Upper lobe of right lung (tissue), 1 donor: Measurements from ENCODE around the gene ATP10A. TPM values are rescaled to one million over a fixed set of nuclear protein-coding genes. Genes with fewer than 3 reads are reported as not detected.

ENCODE experiments used
- ATAC-seq: fragments of 200-7000 bp; cut with Tn5 transposase; one replicate; pipeline ENCODE4 v1.9.1; 2020; ENCODE audit warnings: mild to moderate bottlenecking, moderate library complexity
- DNase-seq: peaks from one replicate; pipeline ENCODE4 v3.0.0-alpha.2; 2020
- H3K27ac ChIP-seq: fragments of 200-600 bp; one replicate; pipeline ENCODE4 v1.8.0; 2022
- H3K27me3 ChIP-seq: fragments of 200-600 bp; one replicate; pipeline ENCODE4 v1.8.0; 2022; ENCODE audit warnings: mild to moderate bottlenecking
- H3K36me3 ChIP-seq: fragments of 200-600 bp; one replicate; pipeline ENCODE4 v1.8.0; 2022
- H3K4me1 ChIP-seq: fragments of 200-600 bp; one replicate; pipeline ENCODE4 v1.8.0; 2022
- H3K4me3 ChIP-seq: fragments of 200-600 bp; one replicate; pipeline ENCODE4 v1.8.0; 2022; ENCODE audit warnings: mild to moderate bottlenecking
- H3K9me3 ChIP-seq: fragments of 200-600 bp; one replicate; pipeline ENCODE4 v1.8.0; 2022
- intact Hi-C: fragments of 100-400 bp; cut with DNase I; formaldehyde crosslinking; loops from one replicate; pipeline ENCODE4 v1.11.0; 2022
- total RNA-seq: library from RNA; stranded (reverse); fragmentation: NEBNext Ultra II Directional; extraction: Animal tissue kit (Norgen Biotek cat#: 25700); gene quantifications from one replicate; pipeline ENCODE4 v1.2.1, GENCODE V29; 2021
- TF ChIP-seq, protein P1 (sequence below): fragments of 200-600 bp; IDR thresholded peaks from one replicate; pipeline ENCODE4 v1.8.0; 2022; ENCODE audit warnings: antibody characterized with exemption
- donor health status: DM: no; HTN: yes; CAD: no; lungs with severe emphysema.

Gene ATP10A
- total RNA-seq, 1 donor from 2014 or later = 31.1 TPM

DNA sequence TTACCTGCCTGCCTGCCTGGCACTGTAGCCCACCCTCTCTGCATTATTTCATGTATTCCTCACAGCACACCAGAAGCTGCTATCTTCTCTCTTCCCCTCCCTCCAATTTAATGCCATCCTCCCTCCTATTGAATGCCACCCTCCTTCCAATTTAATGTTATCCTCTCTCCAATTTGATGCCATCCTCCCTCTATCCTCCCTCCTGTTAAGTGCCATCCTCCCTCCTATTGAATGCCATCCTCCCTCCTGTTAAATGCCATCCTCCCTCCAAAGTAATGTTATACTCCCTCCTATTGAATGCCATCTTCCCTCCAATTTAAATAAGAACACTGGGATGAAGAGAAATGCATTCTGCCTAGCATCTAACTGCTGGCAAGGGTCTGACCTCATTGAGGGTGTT is 11.1 kb downstream of the ATP10A start:
- Histone ChIP-seq H3K9me3 (no peaks in the 10 kb centered on the region), H3K27ac (no peak overlapping the region), H3K4me3 (no peak overlapping the region), H3K36me3 (no peaks in the 10 kb centered on the region), H3K4me1 (peaks cover 42% of the 10 kb centered on the region), H3K27me3 (no peaks in the 10 kb centered on the region)
- TF ChIP-seq, protein P1, sequence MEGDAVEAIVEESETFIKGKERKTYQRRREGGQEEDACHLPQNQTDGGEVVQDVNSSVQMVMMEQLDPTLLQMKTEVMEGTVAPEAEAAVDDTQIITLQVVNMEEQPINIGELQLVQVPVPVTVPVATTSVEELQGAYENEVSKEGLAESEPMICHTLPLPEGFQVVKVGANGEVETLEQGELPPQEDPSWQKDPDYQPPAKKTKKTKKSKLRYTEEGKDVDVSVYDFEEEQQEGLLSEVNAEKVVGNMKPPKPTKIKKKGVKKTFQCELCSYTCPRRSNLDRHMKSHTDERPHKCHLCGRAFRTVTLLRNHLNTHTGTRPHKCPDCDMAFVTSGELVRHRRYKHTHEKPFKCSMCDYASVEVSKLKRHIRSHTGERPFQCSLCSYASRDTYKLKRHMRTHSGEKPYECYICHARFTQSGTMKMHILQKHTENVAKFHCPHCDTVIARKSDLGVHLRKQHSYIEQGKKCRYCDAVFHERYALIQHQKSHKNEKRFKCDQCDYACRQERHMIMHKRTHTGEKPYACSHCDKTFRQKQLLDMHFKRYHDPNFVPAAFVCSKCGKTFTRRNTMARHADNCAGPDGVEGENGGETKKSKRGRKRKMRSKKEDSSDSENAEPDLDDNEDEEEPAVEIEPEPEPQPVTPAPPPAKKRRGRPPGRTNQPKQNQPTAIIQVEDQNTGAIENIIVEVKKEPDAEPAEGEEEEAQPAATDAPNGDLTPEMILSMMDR = no peak
- intact Hi-C loops = no loop called here
- ATAC-seq (no peak), DNase-seq (no peak)

DNA sequence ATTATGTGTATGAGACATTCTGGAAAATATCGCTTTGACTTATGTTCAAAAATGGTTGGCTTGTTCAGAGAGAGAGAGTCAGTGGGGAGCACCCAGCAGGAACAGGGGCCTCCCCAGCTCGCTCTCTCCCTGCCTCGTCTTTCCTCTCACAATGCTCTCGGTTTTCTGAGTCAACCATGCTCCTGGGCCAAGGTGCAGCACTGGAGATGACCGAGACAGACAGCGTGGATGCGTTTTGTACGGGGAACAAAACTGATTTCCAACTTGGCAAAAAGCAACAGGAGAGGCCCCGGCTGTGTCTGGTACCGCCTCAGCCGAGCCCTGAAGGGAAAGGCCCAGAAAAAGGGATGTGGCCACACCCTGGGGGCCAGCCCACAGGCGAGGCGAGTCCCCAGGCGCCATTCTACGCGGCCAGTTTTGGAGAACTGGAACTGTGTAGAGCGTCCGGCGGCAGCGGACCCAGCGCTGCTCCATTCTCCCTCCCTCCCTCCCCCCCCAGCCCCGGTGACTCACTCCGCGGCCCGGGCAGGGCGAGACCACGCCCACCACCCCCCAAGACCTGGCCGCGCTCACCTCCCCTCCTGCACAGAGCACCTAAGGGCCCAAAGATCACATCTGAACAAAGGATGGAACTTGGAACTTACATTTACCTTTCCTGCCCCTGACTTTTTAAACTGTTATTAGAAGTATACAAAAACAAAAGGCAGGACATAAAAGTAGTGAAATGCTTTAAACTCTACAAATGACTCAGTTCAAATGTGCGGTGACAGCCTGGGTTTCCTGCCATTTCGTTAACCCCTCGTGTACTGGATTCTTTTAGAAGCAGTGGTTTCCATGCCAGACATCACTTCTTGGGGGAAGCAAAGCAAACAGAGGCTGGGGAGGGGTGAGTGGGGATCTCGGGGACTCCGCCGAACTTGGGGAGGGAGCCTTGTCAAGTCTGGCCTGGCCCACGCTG is 12.7 kb downstream of the ATP10A start:
- no peaks in the 10 kb centered on the region for H3K9me3 ChIP-seq
- peak overlapping the region; percentile 81 for H3K27ac ChIP-seq
- TF ChIP-seq, protein P1 = no peak
- intact Hi-C loops = no loop called here
- peak overlapping the region; percentile 44 for H3K4me3 ChIP-seq
- ATAC-seq (peak; percentile 94), DNase-seq (peak; percentile 92)
- peaks cover 49% of the 10 kb centered on the region for H3K4me1 ChIP-seq
- no peaks in the 10 kb centered on the region for H3K27me3 ChIP-seq
- no peaks in the 10 kb centered on the region for H3K36me3 ChIP-seq

DNA sequence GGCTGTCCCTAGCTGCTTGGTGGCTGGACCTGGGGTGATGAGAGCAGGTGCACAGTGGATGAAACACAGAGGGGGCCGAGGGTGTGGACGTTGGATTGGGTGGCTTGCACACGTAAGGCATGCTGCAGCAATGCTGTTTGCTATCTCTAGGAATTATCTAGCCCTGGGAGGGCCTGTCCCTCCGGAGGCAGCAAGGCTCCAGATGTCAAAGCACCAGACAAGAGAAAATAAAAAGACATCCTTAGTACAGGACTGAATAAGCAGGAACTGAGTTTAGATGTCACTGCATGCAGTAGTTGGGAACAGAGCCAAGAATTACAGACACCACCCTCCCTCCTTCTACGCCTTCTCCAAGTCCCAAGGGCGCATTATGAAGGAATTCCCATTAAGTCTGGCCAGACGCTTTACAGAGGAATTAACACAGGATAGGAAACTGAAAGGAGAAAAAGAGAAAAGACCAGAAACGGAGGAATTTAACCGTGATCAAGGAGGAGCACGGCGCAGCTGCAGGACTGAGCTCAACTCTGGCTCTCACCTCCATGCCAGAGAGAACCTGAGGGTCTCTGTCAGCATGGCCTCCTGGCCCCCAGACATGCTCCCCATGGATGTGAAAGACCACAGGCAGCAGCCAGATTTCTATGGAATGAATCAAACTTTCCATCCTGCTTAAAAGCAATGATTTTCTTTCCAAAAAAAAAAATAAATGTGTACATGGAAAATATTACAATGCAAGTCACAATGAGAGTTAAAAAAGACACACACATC is 13.8 kb downstream of the ATP10A start:
- intact Hi-C loops = no loop called here
- H3K27me3 ChIP-seq = no peaks in the 10 kb centered on the region
- TF ChIP-seq, protein P1 = no peak
- no peaks in the 10 kb centered on the region for H3K36me3 ChIP-seq
- peaks cover 49% of the 10 kb centered on the region for H3K4me1 ChIP-seq
- DNase-seq (no peak), ATAC-seq (peak; percentile 23)
- H3K4me3 ChIP-seq = peak overlapping the region; percentile 4
- peak overlapping the region; percentile 81 for H3K27ac ChIP-seq
- H3K9me3 ChIP-seq = no peaks in the 10 kb centered on the region

DNA sequence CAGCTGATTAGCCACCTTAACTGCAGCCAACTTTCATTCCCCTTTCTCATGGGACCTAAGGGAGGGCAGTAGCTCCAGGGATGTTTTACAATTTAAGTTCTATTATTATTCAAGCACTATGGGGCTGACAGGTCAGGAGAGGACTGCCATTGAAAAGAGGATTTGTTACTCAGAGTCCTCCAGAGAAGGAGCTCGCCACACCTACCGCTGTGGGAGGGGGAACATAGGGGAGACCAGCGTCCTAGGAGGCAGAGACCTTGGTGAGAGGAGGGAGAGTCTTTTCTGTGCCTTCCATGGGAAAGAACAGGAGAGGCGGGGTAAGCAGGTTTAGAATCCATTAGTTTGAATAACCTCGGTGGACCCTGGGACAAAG is 14.4 kb downstream of the ATP10A start:
- H3K4me3 ChIP-seq = no peak overlapping the region
- TF ChIP-seq, protein P1 = no peak
- no peak for ATAC-seq

DNA sequence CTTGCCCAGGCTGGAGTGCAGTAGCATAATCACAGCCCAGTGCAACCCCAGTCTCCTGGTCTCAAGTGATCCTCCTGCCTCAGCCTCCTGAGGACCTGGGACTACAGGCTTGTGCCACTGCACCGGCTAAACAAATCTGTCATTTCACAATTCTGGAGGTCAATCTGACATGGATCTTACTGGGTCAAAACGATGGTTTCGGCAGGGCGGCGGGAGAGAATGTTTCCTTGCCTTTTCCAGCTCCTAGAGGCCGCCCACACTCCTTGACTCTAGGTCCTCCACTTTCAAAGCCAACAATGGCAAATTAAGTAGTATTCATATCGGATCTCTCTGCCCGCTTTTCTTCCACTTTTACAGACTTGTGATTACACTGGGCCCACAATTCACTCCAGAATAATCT is 14.8 kb downstream of the ATP10A start:
- DNase-seq = no peak
- H3K4me3 ChIP-seq = no peak overlapping the region
- H3K27me3 ChIP-seq = no peaks in the 10 kb centered on the region
- no peak overlapping the region for H3K27ac ChIP-seq
- TF ChIP-seq, protein P1 = no peak
- intact Hi-C loops = no loop called here
- H3K4me1 ChIP-seq = peaks cover 48% of the 10 kb centered on the region
- H3K36me3 ChIP-seq = no peaks in the 10 kb centered on the region
- ATAC-seq = no peak
- H3K9me3 ChIP-seq = no peaks in the 10 kb centered on the region

More for the DNA sequence above, 14.4 kb downstream of the ATP10A start:
- Histone ChIP-seq H3K36me3 (no peaks in the 10 kb centered on the region), H3K27ac (no peak overlapping the region), H3K9me3 (no peaks in the 10 kb centered on the region), H3K4me1 (peaks cover 49% of the 10 kb centered on the region), H3K27me3 (no peaks in the 10 kb centered on the region)
- no peak for DNase-seq
- intact Hi-C loops = no loop called here
